GM23338 (cell line): ENCODE results near the gene NUP153. TPM values are rescaled to one million over a fixed set of nuclear protein-coding genes. Genes with fewer than 3 reads are reported as not detected.

Experiments used
- ATAC-seq: fragments of 200-7000 bp; cut with Tn5 transposase; 3 replicates; pipeline ENCODE4 v1.9.1; 2020
- DNase-seq: peaks from one replicate; pipeline ENCODE4 v3.0.0-alpha.2; 2015; ENCODE audit warnings: low spot score
- H2AFZ ChIP-seq: fragments of 200-600 bp; sonication (generic); 2 replicates; pipeline ENCODE4 v1.8.0; 2016; ENCODE audit warnings: antibody characterized with exemption, mild to moderate bottlenecking, moderate library complexity
- H3F3A ChIP-seq: fragments of 200-600 bp; sonication (generic); replicated peaks from 2 replicates; pipeline ENCODE4 v1.8.0; 2017; ENCODE audit warnings: antibody characterized with exemption, mixed run types, low read depth
- H3K27ac ChIP-seq: fragments of 200-600 bp; sonication (generic); 2 replicates; pipeline ENCODE4 v1.6.1; 2016; ENCODE audit warnings: low read depth
- H3K27me3 ChIP-seq: fragments of 200-600 bp; sonication (generic); 2 replicates; pipeline ENCODE4 v1.8.0; 2016; ENCODE audit warnings: mild to moderate bottlenecking, mixed run types, moderate library complexity; ENCODE audit not compliant: insufficient read depth
- H3K36me3 ChIP-seq: fragments of 200-600 bp; sonication (generic); 2 replicates; pipeline ENCODE4 v1.8.0; 2016; ENCODE audit warnings: mild to moderate bottlenecking; ENCODE audit not compliant: insufficient read depth
- H3K4me1 ChIP-seq: fragments of 200-600 bp; sonication (generic); 2 replicates; pipeline ENCODE4 v1.8.0; 2016; ENCODE audit warnings: mild to moderate bottlenecking, moderate library complexity; ENCODE audit not compliant: insufficient read depth
- H3K4me2 ChIP-seq: fragments of 200-600 bp; sonication (generic); 2 replicates; pipeline ENCODE4 v1.7.1; 2017; ENCODE audit warnings: mixed run types
- H3K4me3 ChIP-seq: fragments of 200-600 bp; sonication (generic); 2 replicates; pipeline ENCODE4 v1.6.1; 2016; ENCODE audit warnings: mixed run types
- H3K79me2 ChIP-seq: fragments of 200-600 bp; sonication (generic); replicated peaks from 2 replicates; pipeline ENCODE4 v1.8.0; 2017; ENCODE audit warnings: mild to moderate bottlenecking; ENCODE audit not compliant: insufficient read depth
- H3K9me2 ChIP-seq: fragments of 200-600 bp; sonication (generic); 2 replicates; pipeline ENCODE4 v1.8.0; 2017; ENCODE audit not compliant: insufficient read depth
- H4K20me1 ChIP-seq: fragments of 200-600 bp; sonication (generic); replicated peaks from 2 replicates; pipeline ENCODE4 v1.8.0; 2017; ENCODE audit warnings: mild to moderate bottlenecking; ENCODE audit not compliant: insufficient read depth
- H3K27ac Mint-ChIP-seq: 2 replicates; pipeline ENCODE4 v1.8.0; 2020; ENCODE audit warnings: inconsistent platforms, mild to moderate bottlenecking, moderate library complexity, mixed read lengths
- H3K27me3 Mint-ChIP-seq: 3 replicates; pipeline ENCODE4 v1.8.0; 2022; ENCODE audit warnings: low read depth, mild to moderate bottlenecking, moderate library complexity, mixed read lengths, inconsistent platforms; ENCODE audit not compliant: insufficient read depth, poor library complexity
- H3K36me3 Mint-ChIP-seq: 3 replicates; pipeline ENCODE4 v1.8.0; 2021; ENCODE audit warnings: low read depth, mild to moderate bottlenecking, inconsistent platforms, moderate library complexity, mixed read lengths
- H3K4me1 Mint-ChIP-seq: 3 replicates; pipeline ENCODE4 v1.8.0; 2020; ENCODE audit warnings: mild to moderate bottlenecking, inconsistent platforms, mixed read lengths
- H3K4me3 Mint-ChIP-seq: 3 replicates; pipeline ENCODE4 v1.8.0; 2021; ENCODE audit warnings: moderate library complexity, mild to moderate bottlenecking, inconsistent platforms, mixed read lengths
- H3K9me3 Mint-ChIP-seq: 3 replicates; pipeline ENCODE4 v1.8.0; 2020; ENCODE audit warnings: moderate library complexity, mild to moderate bottlenecking, inconsistent platforms, mixed read lengths
- CREB1 ChIP-seq: fragments of 250-450 bp; sonication (Bioruptor Pico); IDR thresholded peaks from 2 replicates; pipeline ENCODE4 v1.5.0; 2020; ENCODE audit warnings: low read depth, mild to moderate bottlenecking, moderate library complexity
- CTCF ChIP-seq, 2 experiments: fragments of 200-600 bp in 1 of 2; sonication (generic) in 1 of 2; conservative IDR thresholded peaks; 2 replicates each; pipeline versions ENCODE4 v1.5.1 to v1.6.1; 2016 to 2017; ENCODE audit warnings: antibody characterized with exemption in 2 of 2, low read depth in 2 of 2, mild to moderate bottlenecking in 2 of 2, moderate library complexity in 1 of 2
- ETS1 ChIP-seq: IDR thresholded peaks from 2 replicates; pipeline ENCODE4 v1.6.1; 2016; ENCODE audit warnings: antibody characterized with exemption
- EZH2 ChIP-seq: fragments of 200-600 bp; sonication (generic); IDR thresholded peaks from one replicate; pipeline ENCODE4 v1.8.0; 2017; ENCODE audit warnings: antibody characterized with exemption, mild to moderate bottlenecking, low read depth; ENCODE audit not compliant: unreplicated experiment
- JUNB ChIP-seq: IDR thresholded peaks from one replicate; pipeline ENCODE4 v1.6.1; 2016; ENCODE audit warnings: antibody characterized with exemption; ENCODE audit not compliant: unreplicated experiment
- NANOG ChIP-seq: IDR thresholded peaks from 2 replicates; pipeline ENCODE4 v1.6.1; 2016; ENCODE audit warnings: antibody characterized with exemption, borderline replicate concordance
- POLR2AphosphoS5 ChIP-seq: IDR thresholded peaks from 2 replicates; pipeline ENCODE4 v1.6.1; 2016; ENCODE audit warnings: antibody characterized with exemption, low read depth
- STAT1 ChIP-seq: IDR thresholded peaks from one replicate; pipeline ENCODE4 v1.6.1; 2016; ENCODE audit warnings: antibody characterized with exemption; ENCODE audit not compliant: unreplicated experiment
- ZNF114 ChIP-seq: fragments of 250-450 bp; sonication (Bioruptor Pico); IDR thresholded peaks from 2 replicates; pipeline ENCODE4 v1.5.0; 2020; ENCODE audit warnings: mild to moderate bottlenecking, moderate library complexity
- polyA plus RNA-seq: library from polyadenylated mRNA; unstranded; fragments of >200 nt; fragmentation: Nextera tagmentation; extraction: Ambion mirVana; gene quantifications from 2 replicates; pipeline ENCODE4 v1.2.1, GENCODE V29; 2016
- total RNA-seq: library from RNA; depleted of rRNA; stranded (reverse); fragments of >200 nt; shearing (Covaris generic); gene quantifications from 2 replicates; pipeline ENCODE4 v1.2.3, GENCODE V29; 2014

NUP153 gene
- total and polyA plus RNA-seq, 2 experiments from 2014 or later, result 23.8 to 88.4 TPM

- TF ChIP-seq CTCF (conservative IDR thresholded peaks at IDR 0.05; ENCODE audit: low read depth in 2 of 2), result no peak
- TF ChIP-seq ZNF114 (CRISPR knock-in tag), result no peak
- TF ChIP-seq POLR2AphosphoS5, result no peak
- TF ChIP-seq JUNB, result no peak
- TF ChIP-seq ETS1, result no peak
- TF ChIP-seq NANOG, result no peak
Observed at GRCh38 chr6:17666646-17667045, 40.1 kb downstream of the NUP153 start (continued).

GRCh38 chr6:17665132-17665531, 41.6 kb downstream of the NUP153 start:
- peaks cover 30% of the 10 kb centered on the region for H4K20me1 ChIP-seq
- no peak for DNase-seq
- Mint-ChIP-seq H3K4me3 (no peak overlapping the region), H3K9me3 (no peaks in the 10 kb centered on the region; the same call in 2 of the 3 replicates), H3K36me3 (peaks cover 85% of the 10 kb centered on the region), H3K27ac (no peak overlapping the region), H3K4me1 (no peaks in the 10 kb centered on the region), H3K27me3 (peaks cover 1% of the 10 kb centered on the region)
- H3K4me2 ChIP-seq, result no peak overlapping the region
- peaks cover 71% of the 10 kb centered on the region for H3K36me3 ChIP-seq
- no peak overlapping the region for H3K27ac ChIP-seq
- peaks cover 5% of the 10 kb centered on the region; the same call in 1 of the 2 replicates for H3F3A ChIP-seq
- H3K27me3 ChIP-seq, result no peaks in the 10 kb centered on the region
- H2AFZ ChIP-seq, result no peak overlapping the region
- ATAC-seq, result no peak
- peaks cover 60% of the 10 kb centered on the region for H3K79me2 ChIP-seq
- H3K9me2 ChIP-seq, result no peaks in the 10 kb centered on the region
- no peaks in the 10 kb centered on the region for H3K4me1 ChIP-seq
- H3K4me3 ChIP-seq, result no peak overlapping the region
- no peak for TF ChIP-seq NANOG

GRCh38 chr6:17663226-17663625, 43.5 kb downstream of the NUP153 start:
- DNase-seq, result no peak
- no peak overlapping the region for H3K27ac Mint-ChIP-seq
- peaks cover 58% of the 10 kb centered on the region for H3K79me2 ChIP-seq

More at GRCh38 chr6:17663226-17663625, 43.5 kb downstream of the NUP153 start:
- Histone ChIP-seq H3K36me3 (peaks cover 59% of the 10 kb centered on the region), H3K4me2 (no peak overlapping the region), H3K4me3 (no peak overlapping the region), H2AFZ (no peak overlapping the region), H4K20me1 (peaks cover 19% of the 10 kb centered on the region), H3K27me3 (no peaks in the 10 kb centered on the region), H3K9me2 (no peaks in the 10 kb centered on the region), H3F3A (peaks cover 5% of the 10 kb centered on the region; the same call in 1 of the 2 replicates), H3K27ac (no peak overlapping the region), H3K4me1 (no peaks in the 10 kb centered on the region)
- no peaks in the 10 kb centered on the region; the same call in 2 of the 3 replicates for H3K9me3 Mint-ChIP-seq
- ATAC-seq, result no peak
- peaks cover 1% of the 10 kb centered on the region for H3K27me3 Mint-ChIP-seq
- H3K4me3 Mint-ChIP-seq, result no peak overlapping the region
- H3K36me3 Mint-ChIP-seq, result peaks cover 80% of the 10 kb centered on the region
- no peaks in the 10 kb centered on the region for H3K4me1 Mint-ChIP-seq
- TF ChIP-seq EZH2 (no peak), STAT1 (no peak), CREB1 (no peak), CTCF (conservative IDR thresholded peaks at IDR 0.05; ENCODE audit: low read depth in 2 of 2) (no peak)
